Motor neuron (in vitro differentiated cells): Measurements from ENCODE around the gene ABLIM1. TPM values are rescaled to one million over a fixed set of nuclear protein-coding genes. Genes with fewer than 3 reads are reported as not detected.

Experiments
- ATAC-seq, 8 experiments: fragments of 200-7000 bp; cut with Tn5 transposase; replicated peaks in 6 of 8; 2 replicates each; pipeline ENCODE4 v1.8.0; 2021; ENCODE audit warnings: mild to moderate bottlenecking in 8 of 8, moderate library complexity in 8 of 8
- H3K27ac ChIP-seq, 2 donors: fragments of 250-450 bp; sonication (Bioruptor Pico); 2 replicates each; pipeline ENCODE4 v1.9.0; 2021; ENCODE audit warnings: antibody characterized with exemption in 2 of 2, mild to moderate bottlenecking in 2 of 2, moderate library complexity in 1 of 2
- H3K4me1 ChIP-seq, 2 donors: fragments of 250-450 bp; sonication (Bioruptor Pico); replicated peaks in 1 of 2; 2 replicates each; pipeline ENCODE4 v1.6.1; 2021; ENCODE audit warnings: antibody characterized with exemption in 2 of 2, mild to moderate bottlenecking in 2 of 2, moderate library complexity in 1 of 2
- H3K4me3 ChIP-seq, 5 donors: fragments of 250-450 bp; sonication (Bioruptor Pico); 2 replicates each; pipeline ENCODE4 v1.9.0; 2021; ENCODE audit warnings: antibody characterized with exemption in 5 of 5, mild to moderate bottlenecking in 5 of 5, moderate library complexity in 4 of 5
- WGBS, 10 experiments: fragments of 450-650 bp; shearing (Covaris generic); methylation state at CpG; one replicate each; pipeline ENCODE4 v1.0.0; 2022; 5-methylcytosine and 5-hydroxymethylcytosine counted together
- in situ Hi-C, 9 experiments: fragments of 400-800 bp; cut with MboI; loops; one replicate each; pipeline ENCODE4 v1.15.0; 2021; ENCODE audit warnings: low sequenced_read_pairs in 9 of 9, low pct_unique_long_range_greater_than_20kb in 2 of 9; ENCODE audit not compliant: unreplicated experiment in 9 of 9
- total RNA-seq, 8 experiments: library from RNA; unstranded; fragments of 300-600 nt; gene quantifications; 2 replicates each; pipeline versions ENCODE4 v1.2.3 to v1.2.4, GENCODE V29; 2022

ABLIM1 gene
- total RNA-seq, 8 experiments from 2014 or later: 14.2 to 129 (median 32.4) TPM

GRCh38 chr10:114652402-114653368 is 5.4 kb downstream of the ABLIM1 start:
- no peaks in the 10 kb centered on the region for H3K4me1 ChIP-seq
- no peak overlapping the region for H3K27ac ChIP-seq
- no peak for ATAC-seq
- no peak overlapping the region for H3K4me3 ChIP-seq
- in situ Hi-C loops: no loop called here
- 42 to 92% (median 82%) methylated on average over 2 to 10 of the region's 10 CpGs; no CpG with 5 or more reads in 1 of the 10 experiments for WGBS, 10 experiments

GRCh38 chr10:114650831-114651230 is 7.2 kb downstream of the ABLIM1 start:
- WGBS, 10 experiments: 73 to 100% (median 86%) methylated on average over 2 to 8 of the region's 9 CpGs
- in situ Hi-C loops: no loop called here
- Histone ChIP-seq H3K4me3 (no peak overlapping the region), H3K27ac (no peak overlapping the region), H3K4me1 (no peaks in the 10 kb centered on the region)
- ATAC-seq: no peak

GRCh38 chr10:114650266-114650665 is 7.8 kb downstream of the ABLIM1 start:
- no peak for ATAC-seq

GRCh38 chr10:114649217-114649903 is 8.7 kb downstream of the ABLIM1 start:
- 83 to 100% (median 88%) methylated on average over 1 to 7 of the region's 7 CpGs; no CpG with 5 or more reads in 1 of the 10 experiments for WGBS, 10 experiments
- Histone ChIP-seq H3K4me1 (no peaks in the 10 kb centered on the region), H3K27ac (no peak overlapping the region), H3K4me3 (no peak overlapping the region)
- in situ Hi-C loops: no loop called here
- no peak for ATAC-seq

More at GRCh38 chr10:114650266-114650665, 7.8 kb downstream of the ABLIM1 start:
- 0 to 100% (median 55%) methylated on average over 1 of the region's 1 CpG for WGBS, 10 experiments
- in situ Hi-C loops: no loop called here
- Histone ChIP-seq H3K4me3 (no peak overlapping the region), H3K4me1 (no peaks in the 10 kb centered on the region), H3K27ac (no peak overlapping the region)

- in situ Hi-C loops: no loop called here
- Histone ChIP-seq H3K27ac (no peak overlapping the region), H3K4me1 (no peaks in the 10 kb centered on the region), H3K4me3 (no peak overlapping the region)
- WGBS, 10 experiments: 44 to 100% (median 90%) methylated on average over 2 to 8 of the region's 8 CpGs
- ATAC-seq: no peak
These were observed 9.7 kb downstream of the ABLIM1 start for GRCh38 chr10:114648368-114648767.

- in situ Hi-C loops: no loop called here
- WGBS, 10 experiments: 40 to 100% (median 78%) methylated on average over 1 to 2 of the region's 2 CpGs; no CpG with 5 or more reads in 2 of the 10 experiments
- ATAC-seq: no peak
- no peak overlapping the region for H3K27ac ChIP-seq
- H3K4me3 ChIP-seq: no peak overlapping the region
- H3K4me1 ChIP-seq: no peaks in the 10 kb centered on the region
These were observed 10.4 kb downstream of the ABLIM1 start for GRCh38 chr10:114647545-114648138.

- H3K4me1 ChIP-seq: no peaks in the 10 kb centered on the region
- H3K4me3 ChIP-seq: no peak overlapping the region
- in situ Hi-C loops: no loop called here
- H3K27ac ChIP-seq: no peak overlapping the region
- WGBS, 10 experiments: 57 to 100% (median 78%) methylated on average over 3 to 5 of the region's 5 CpGs
- no peak for ATAC-seq
These were observed 11.6 kb downstream of the ABLIM1 start for GRCh38 chr10:114646426-114646825.

- WGBS, 10 experiments: 90 to 100% (median 95%) methylated on average over 1 to 3 of the region's 3 CpGs; no CpG with 5 or more reads in 2 of the 10 experiments
- no peaks in the 10 kb centered on the region for H3K4me1 ChIP-seq
- ATAC-seq: no peak
- no peak overlapping the region for H3K27ac ChIP-seq
- H3K4me3 ChIP-seq: no peak overlapping the region
- in situ Hi-C loops: no loop called here
These were observed 12.4 kb downstream of the ABLIM1 start for GRCh38 chr10:114645706-114646105.

GRCh38 chr10:114643158-114643557 is 14.9 kb downstream of the ABLIM1 start:
- Histone ChIP-seq H3K4me1 (no peaks in the 10 kb centered on the region), H3K4me3 (no peak overlapping the region), H3K27ac (no peak overlapping the region)
- 57 to 100% (median 90%) methylated on average over 1 to 2 of the region's 2 CpGs; no CpG with 5 or more reads in 1 of the 10 experiments for WGBS, 10 experiments
- ATAC-seq: no peak
- in situ Hi-C loops: no loop called here

- in situ Hi-C loops: no loop called here
- 47 to 90% (median 72%) methylated on average over 2 to 5 of the region's 5 CpGs; no CpG with 5 or more reads in 1 of the 10 experiments for WGBS, 10 experiments
- Histone ChIP-seq H3K4me1 (no peaks in the 10 kb centered on the region), H3K4me3 (no peak overlapping the region), H3K27ac (no peak overlapping the region)
- ATAC-seq: no peak
These were observed 15.3 kb downstream of the ABLIM1 start for GRCh38 chr10:114642729-114643128.

GRCh38 chr10:114638821-114639625 is 19.1 kb downstream of the ABLIM1 start:
- 0 to 100% (median 47%) methylated on average over 1 to 8 of the region's 8 CpGs; no CpG with 5 or more reads in 2 of the 10 experiments for WGBS, 10 experiments
- no peak overlapping the region for H3K27ac ChIP-seq
- in situ Hi-C loops: no loop called here
- H3K4me1 ChIP-seq: no peaks in the 10 kb centered on the region
- H3K4me3 ChIP-seq: no peak overlapping the region
- ATAC-seq: no peak

GRCh38 chr10:114635797-114636550 is 22.1 kb downstream of the ABLIM1 start:
- WGBS, 10 experiments: 80 to 100% (median 91%) methylated on average over 1 to 5 of the region's 6 CpGs; no CpG with 5 or more reads in 1 of the 10 experiments
- in situ Hi-C loops: no loop called here
- no peak for ATAC-seq
- Histone ChIP-seq H3K4me3 (no peak overlapping the region), H3K4me1 (peaks cover 14 to 18% of the 10 kb centered on the region in 2 donors), H3K27ac (no peak overlapping the region)
